Vagina (tissue), 2 donors: ENCODE data around the gene TYMS.
"Not testable (repeated sequence)": the region's sequence is repeated elsewhere in the genome, so short reads cannot be mapped to it uniquely, and the experiment has no call there.

Experiments
- POLR2A ChIP-seq, 2 donors: fragments of 450-650 bp; IDR thresholded peaks; one replicate each; pipeline ENCODE4 v1.6.1; 2017; ENCODE audit warnings: antibody characterized with exemption in 2 of 2, mild to moderate bottlenecking in 2 of 2, moderate library complexity in 2 of 2
- POLR2AphosphoS5 ChIP-seq, 2 donors: sonication (generic); formaldehyde crosslinking; IDR thresholded peaks; one replicate each; pipeline ENCODE4 v1.9.0; 2017; ENCODE audit warnings: antibody characterized with exemption in 2 of 2, mild to moderate bottlenecking in 2 of 2, low read depth in 1 of 2; ENCODE audit not compliant: insufficient read depth in 1 of 2
- TF ChIP-seq, protein P1 (sequence below), 3 experiments: fragments of 450-650 bp in 2 of 3; fragments of 200-600 bp in 1 of 3; sonication (generic) in 1 of 3; IDR thresholded peaks; one replicate each; pipeline ENCODE4 v1.5.1; 2017 to 2019; ENCODE audit warnings: antibody characterized with exemption in 3 of 3, mild to moderate bottlenecking in 2 of 3, moderate library complexity in 2 of 3

DNA sequence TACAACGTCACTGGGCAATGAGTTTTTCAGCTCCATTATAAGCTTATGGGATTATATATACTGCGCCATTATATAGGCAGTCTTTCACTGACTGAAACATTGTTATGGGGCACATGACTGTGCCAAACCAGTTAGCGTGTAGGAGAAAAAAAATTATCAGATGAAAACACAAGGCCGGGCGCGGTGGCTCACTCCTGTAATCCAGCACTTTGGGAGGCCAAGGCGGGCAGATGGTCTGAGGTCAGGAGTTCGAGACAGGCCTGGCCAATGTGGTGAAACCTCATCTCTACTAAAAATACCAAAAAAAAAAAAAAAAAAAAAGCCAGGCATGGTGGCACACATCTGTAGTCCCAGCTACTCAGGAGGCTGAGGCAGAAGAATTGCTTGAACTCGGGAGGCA, 25.0 kb downstream of the TYMS start:
- TF ChIP-seq, protein P1, sequence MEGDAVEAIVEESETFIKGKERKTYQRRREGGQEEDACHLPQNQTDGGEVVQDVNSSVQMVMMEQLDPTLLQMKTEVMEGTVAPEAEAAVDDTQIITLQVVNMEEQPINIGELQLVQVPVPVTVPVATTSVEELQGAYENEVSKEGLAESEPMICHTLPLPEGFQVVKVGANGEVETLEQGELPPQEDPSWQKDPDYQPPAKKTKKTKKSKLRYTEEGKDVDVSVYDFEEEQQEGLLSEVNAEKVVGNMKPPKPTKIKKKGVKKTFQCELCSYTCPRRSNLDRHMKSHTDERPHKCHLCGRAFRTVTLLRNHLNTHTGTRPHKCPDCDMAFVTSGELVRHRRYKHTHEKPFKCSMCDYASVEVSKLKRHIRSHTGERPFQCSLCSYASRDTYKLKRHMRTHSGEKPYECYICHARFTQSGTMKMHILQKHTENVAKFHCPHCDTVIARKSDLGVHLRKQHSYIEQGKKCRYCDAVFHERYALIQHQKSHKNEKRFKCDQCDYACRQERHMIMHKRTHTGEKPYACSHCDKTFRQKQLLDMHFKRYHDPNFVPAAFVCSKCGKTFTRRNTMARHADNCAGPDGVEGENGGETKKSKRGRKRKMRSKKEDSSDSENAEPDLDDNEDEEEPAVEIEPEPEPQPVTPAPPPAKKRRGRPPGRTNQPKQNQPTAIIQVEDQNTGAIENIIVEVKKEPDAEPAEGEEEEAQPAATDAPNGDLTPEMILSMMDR (IDR thresholded peaks at IDR 0.05) = not testable (repeated sequence)
- TF ChIP-seq POLR2AphosphoS5 (IDR thresholded peaks at IDR 0.05; ENCODE audit: insufficient read depth in 1 of 2, low read depth in 1 of 2); POLR2A (IDR thresholded peaks at IDR 0.05): not testable (repeated sequence)
